GM12878 (cell line): ENCODE measurements around the gene GID8. TPM values are rescaled to one million over a fixed set of nuclear protein-coding genes. Genes with fewer than 3 reads are reported as not detected.

Experiments used
- ATAC-seq: fragments of 200-7000 bp; cut with Tn5 transposase; 3 replicates; pipeline ENCODE4 v1.9.1; 2020; ENCODE audit warnings: mild to moderate bottlenecking, moderate library complexity
- BruUV-seq: library from RNA; stranded (reverse); fragments of 400-500 nt; replicated peaks from 2 replicates; lab custom pipeline; 2021; lab: Mats Ljungman, UMichigan
- CTCF ChIA-PET: fragments of 300-600 bp; sonication (Branson Sonifier 250); formaldehyde crosslinking; extraction: SDS; loops from one replicate; lab custom pipeline; 2021; ENCODE audit warnings: inconsistent platforms; lab: Yijun Ruan, JAX
- POLR2A ChIA-PET: fragments of 350-600 bp; formaldehyde crosslinking; extraction: SDS; loops from one replicate; lab custom pipeline; 2021; ENCODE audit warnings: inconsistent platforms; lab: Charles Lee
- RAD21 ChIA-PET: fragments of 300-600 bp; sonication (Branson Sonifier 250); formaldehyde crosslinking; loops from one replicate; lab custom pipeline; 2023; ENCODE audit warnings: antibody characterized with exemption; ENCODE audit not compliant: unreplicated experiment; lab: Charles Lee
- SMC1A ChIA-PET: fragments of 300-600 bp; sonication (Branson Sonifier 250); formaldehyde crosslinking; loops from one replicate; lab custom pipeline; 2023; ENCODE audit not compliant: unreplicated experiment, uncharacterized antibody; lab: Charles Lee
- DNase-seq: peaks from one replicate; pipeline ENCODE4 v3.0.0-alpha.2; 2011; ENCODE audit warnings: low read depth, low spot score
- FAIRE-seq: peaks from 3 replicates; lab custom pipeline; 2011; peaks lifted over from hg19 to GRCh38; lab: Jason Lieb, UNC
- H2AFZ ChIP-seq: 2 replicates; pipeline ENCODE4 v1.6.0; 2011; ENCODE audit warnings: low read depth, low read length, control low read depth; ENCODE audit not compliant: control insufficient read depth
- H3K27ac ChIP-seq: 2 replicates; pipeline ENCODE4 v1.5.1; 2011; ENCODE audit warnings: control low read depth; ENCODE audit not compliant: control insufficient read depth, insufficient read depth
- H3K27me3 ChIP-seq, 2 experiments: replicated peaks in 1 of 2; 2 replicates each; pipeline versions ENCODE4 v1.6.0 to v1.6.1; 2011; ENCODE audit warnings: low read length in 1 of 2; ENCODE audit not compliant: control insufficient read depth in 2 of 2, insufficient read depth in 2 of 2
- H3K36me3 ChIP-seq, 2 experiments: 2 replicates each; pipeline ENCODE4 v1.5.1; 2011; ENCODE audit warnings: low read length in 1 of 2; ENCODE audit not compliant: control insufficient read depth in 2 of 2, insufficient read depth in 2 of 2
- H3K4me1 ChIP-seq: 2 replicates; pipeline ENCODE4 v1.6.1; 2011; ENCODE audit warnings: mild to moderate bottlenecking, low read length, moderate library complexity, mixed read lengths; ENCODE audit not compliant: control insufficient read depth, insufficient read depth
- H3K4me2 ChIP-seq: 2 replicates; pipeline ENCODE4 v1.6.0; 2011; ENCODE audit warnings: control low read depth; ENCODE audit not compliant: control insufficient read depth, insufficient read depth
- H3K4me3 ChIP-seq: fragments of 200-600 bp; sonication (generic); 2 replicates; pipeline ENCODE4 v1.5.1; 2016
- H3K79me2 ChIP-seq: 2 replicates; pipeline ENCODE4 v1.6.0; 2011; ENCODE audit warnings: low read length; ENCODE audit not compliant: control insufficient read depth, insufficient read depth
- H3K9ac ChIP-seq: 2 replicates; pipeline ENCODE4 v1.8.0; 2011; ENCODE audit warnings: low read length, control low read depth, mixed read lengths; ENCODE audit not compliant: control insufficient read depth, insufficient read depth
- H3K9me3 ChIP-seq: replicated peaks from 3 replicates; pipeline ENCODE4 v1.5.1; 2011; ENCODE audit warnings: mild to moderate bottlenecking, low read length; ENCODE audit not compliant: control insufficient read depth, insufficient read depth
- H4K20me1 ChIP-seq: 2 replicates; pipeline ENCODE4 v1.6.0; 2011; ENCODE audit not compliant: control insufficient read depth, insufficient read depth
- ATF7 ChIP-seq: fragments of 450-650 bp; IDR thresholded peaks from 2 replicates; pipeline ENCODE4 v1.6.1; 2016; ENCODE audit warnings: low read depth, mild to moderate bottlenecking
- EP300 ChIP-seq, 2 experiments: fragments of 150-350 bp in 1 of 2; IDR thresholded peaks; 2 replicates each; pipeline ENCODE4 v1.6.1; 2011 to 2012; ENCODE audit warnings: low read depth in 2 of 2, low read length in 2 of 2, borderline replicate concordance in 1 of 2, improper control_type of control experiment in 1 of 2, inconsistent platforms in 1 of 2; ENCODE audit not compliant: control insufficient read depth in 1 of 2
- KAT2A ChIP-seq: conservative IDR thresholded peaks from 2 replicates; pipeline ENCODE4 v1.6.1; 2011; ENCODE audit warnings: low read depth, low read length; ENCODE audit not compliant: control insufficient read depth
- NR2C1 ChIP-seq: fragments of 450-650 bp; IDR thresholded peaks from 2 replicates; pipeline ENCODE4 v1.6.1; 2017; ENCODE audit warnings: antibody characterized with exemption, mild to moderate bottlenecking, moderate library complexity
- NR2F1 ChIP-seq: fragments of 450-650 bp; conservative IDR thresholded peaks from 2 replicates; pipeline ENCODE4 v1.6.1; 2017; ENCODE audit warnings: mild to moderate bottlenecking
- RFX5 ChIP-seq: IDR thresholded peaks from 2 replicates; pipeline ENCODE4 v1.6.1; 2011; ENCODE audit warnings: low read depth, low read length, improper control_type of control experiment
- TCF7 ChIP-seq: IDR thresholded peaks from 2 replicates; pipeline ENCODE4 v1.6.1; 2014; ENCODE audit warnings: antibody characterized with exemption, borderline replicate concordance
- ZNF622 ChIP-seq: fragments of 450-650 bp; IDR thresholded peaks from 2 replicates; pipeline ENCODE4 v1.6.1; 2017; ENCODE audit warnings: mild to moderate bottlenecking, inconsistent platforms
- WGBS: methylation state at CpG from one replicate; pipeline ENCODE4 v1.1.6; 2016; ENCODE audit warnings: low lambda C conversion rate; ENCODE audit not compliant: insufficient replicate concordance, insufficient coverage; ENCODE audit errors: missing lambda C conversion rate; 5-methylcytosine and 5-hydroxymethylcytosine counted together
- in situ Hi-C: fragments of 300-500 bp; cut with MboI; formaldehyde crosslinking; loops from 9 replicates; pipeline ENCODE4 v1.14.3; 2018; ENCODE audit warnings: mixed read lengths
- intact Hi-C: fragments of 100-400 bp; cut with micrococcal nuclease; formaldehyde crosslinking; loops from one replicate; pipeline ENCODE4 v1.14.2; 2022; ENCODE audit not compliant: unreplicated experiment
- polyA plus RNA-seq, 11 experiments: library from polyadenylated mRNA; depleted of rRNA in 4 of 11; unstranded in 6 of 11; stranded (reverse) in 5 of 11; fragments of >200 nt; fragmentation: Nextera tagmentation in 4 of 11; fragmentation: Illumina TruSeq in 1 of 11; extraction: Ambion mirVana in 4 of 11; extraction: Trizol in 1 of 11; gene quantifications; 1 replicate in 1 of 11; 2 replicates in 10 of 11; pipeline versions ENCODE4 v1.2.1 to v1.2.3, GENCODE V29; 2011 to 2016; ENCODE audit warnings: inconsistent platforms in 2 of 11, missing spikeins in 2 of 11, low read depth in 1 of 11
- total RNA-seq, 4 experiments: library from RNA; depleted of rRNA in 3 of 4; stranded (reverse); fragments of >200 nt in 3 of 4; fragmentation: Illumina TruSeq in 1 of 4; extraction: Trizol in 1 of 4; gene quantifications; 2 replicates each; pipeline versions ENCODE4 v1.2.1 to v1.2.3, GENCODE V29; 2013 to 2021
- TF ChIP-seq, protein P1 (sequence below): fragments of 450-650 bp; IDR thresholded peaks from 2 replicates; pipeline ENCODE4 v1.6.1; 2016; ENCODE audit warnings: mild to moderate bottlenecking
- TF ChIP-seq, protein P2 (sequence below): fragments of 150-350 bp; IDR thresholded peaks from 2 replicates; pipeline ENCODE4 v1.6.1; 2014; ENCODE audit warnings: mild to moderate bottlenecking, low read depth, low read length
- TF ChIP-seq, protein P3 (sequence below): fragments of 450-650 bp; IDR thresholded peaks from 2 replicates; pipeline ENCODE4 v1.6.1; 2017; ENCODE audit warnings: mild to moderate bottlenecking

Gene GID8
- total and polyA plus RNA-seq, 10 of the 15 experiments (the other 5 are each of a cell fraction or from before 2014, with no cell fraction given), result 12.0 to 33.8 (median 22.2) TPM

DNA sequence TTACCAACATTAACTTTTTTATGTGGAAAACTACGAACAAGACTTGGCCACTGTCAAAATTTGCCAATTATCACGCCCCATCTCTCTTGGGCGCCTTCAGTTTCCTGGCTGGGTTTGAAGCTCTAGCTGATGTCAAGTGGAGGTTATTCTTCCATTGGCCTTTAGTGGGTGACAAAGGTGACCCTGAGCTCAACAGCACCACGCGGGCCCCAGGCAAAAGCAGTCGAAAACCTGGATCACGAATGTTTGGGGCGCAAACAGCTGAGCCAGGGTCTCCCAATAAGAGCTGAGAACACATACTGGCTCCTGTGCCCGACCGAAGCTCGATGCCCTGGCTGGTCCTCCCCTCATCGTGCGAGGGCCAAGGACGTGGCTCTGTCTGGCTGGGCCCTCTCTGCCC lies 41.4 kb downstream of the GID8 start:
- ChIA-PET CTCF (interaction anchor here (0.6 to 1.9 kb wide), 5 partner anchors 22 to 132 kb away, joined by 3 to 7 read pairs (median 3); no protein-coding TSS in a partner anchor), SMC1A (interaction anchor here (2.0 kb wide), 1 partner anchor 26 kb away, joined by 6 read pairs; no protein-coding TSS in a partner anchor), POLR2A (interaction anchor here (0.8 to 5.3 kb wide), 6 partner anchors 12 to 61 kb away, joined by 3 to 37 read pairs (median 6); no protein-coding TSS in a partner anchor), RAD21 (interaction anchor here (1.0 to 2.8 kb wide), 2 partner anchors 25 to 219 kb away, joined by 4 to 19 read pairs; no protein-coding TSS in a partner anchor)
- Histone ChIP-seq H3K9me3 (no peaks in the 10 kb centered on the region), H2AFZ (no peak overlapping the region), H3K4me1 (peaks cover 30% of the 10 kb centered on the region), H3K36me3 (no peaks in the 10 kb centered on the region), H3K4me3 (no peak overlapping the region), H3K27ac (no peak overlapping the region), H3K27me3 (peaks cover 0 to 15% of the 10 kb centered on the region in 2 experiments; a peak in 2 of 4 replicates), H3K79me2 (no peaks in the 10 kb centered on the region), H4K20me1 (peaks cover 6% of the 10 kb centered on the region; the same call in 1 of the 2 replicates), H3K9ac (no peak overlapping the region), H3K4me2 (no peak overlapping the region)
- FAIRE-seq (no peak), ATAC-seq (no peak), DNase-seq (no peak)
- TF ChIP-seq NR2C1, result no peak
- TF ChIP-seq, protein P1, sequence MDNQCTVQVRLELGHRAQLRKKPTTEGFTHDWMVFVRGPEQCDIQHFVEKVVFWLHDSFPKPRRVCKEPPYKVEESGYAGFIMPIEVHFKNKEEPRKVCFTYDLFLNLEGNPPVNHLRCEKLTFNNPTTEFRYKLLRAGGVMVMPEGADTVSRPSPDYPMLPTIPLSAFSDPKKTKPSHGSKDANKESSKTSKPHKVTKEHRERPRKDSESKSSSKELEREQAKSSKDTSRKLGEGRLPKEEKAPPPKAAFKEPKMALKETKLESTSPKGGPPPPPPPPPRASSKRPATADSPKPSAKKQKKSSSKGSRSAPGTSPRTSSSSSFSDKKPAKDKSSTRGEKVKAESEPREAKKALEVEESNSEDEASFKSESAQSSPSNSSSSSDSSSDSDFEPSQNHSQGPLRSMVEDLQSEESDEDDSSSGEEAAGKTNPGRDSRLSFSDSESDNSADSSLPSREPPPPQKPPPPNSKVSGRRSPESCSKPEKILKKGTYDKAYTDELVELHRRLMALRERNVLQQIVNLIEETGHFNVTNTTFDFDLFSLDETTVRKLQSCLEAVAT, result 0 out of 2 replicates have a peak, but pooled peaks have one; percentile 54
- TF ChIP-seq ZNF622, result no peak
- TF ChIP-seq NR2F1, result no peak
- no peak for TF ChIP-seq KAT2A
- TF ChIP-seq TCF7, result no peak
- TF ChIP-seq, protein P2, sequence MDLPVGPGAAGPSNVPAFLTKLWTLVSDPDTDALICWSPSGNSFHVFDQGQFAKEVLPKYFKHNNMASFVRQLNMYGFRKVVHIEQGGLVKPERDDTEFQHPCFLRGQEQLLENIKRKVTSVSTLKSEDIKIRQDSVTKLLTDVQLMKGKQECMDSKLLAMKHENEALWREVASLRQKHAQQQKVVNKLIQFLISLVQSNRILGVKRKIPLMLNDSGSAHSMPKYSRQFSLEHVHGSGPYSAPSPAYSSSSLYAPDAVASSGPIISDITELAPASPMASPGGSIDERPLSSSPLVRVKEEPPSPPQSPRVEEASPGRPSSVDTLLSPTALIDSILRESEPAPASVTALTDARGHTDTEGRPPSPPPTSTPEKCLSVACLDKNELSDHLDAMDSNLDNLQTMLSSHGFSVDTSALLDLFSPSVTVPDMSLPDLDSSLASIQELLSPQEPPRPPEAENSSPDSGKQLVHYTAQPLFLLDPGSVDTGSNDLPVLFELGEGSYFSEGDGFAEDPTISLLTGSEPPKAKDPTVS, result no peak
- TF ChIP-seq, protein P3, sequence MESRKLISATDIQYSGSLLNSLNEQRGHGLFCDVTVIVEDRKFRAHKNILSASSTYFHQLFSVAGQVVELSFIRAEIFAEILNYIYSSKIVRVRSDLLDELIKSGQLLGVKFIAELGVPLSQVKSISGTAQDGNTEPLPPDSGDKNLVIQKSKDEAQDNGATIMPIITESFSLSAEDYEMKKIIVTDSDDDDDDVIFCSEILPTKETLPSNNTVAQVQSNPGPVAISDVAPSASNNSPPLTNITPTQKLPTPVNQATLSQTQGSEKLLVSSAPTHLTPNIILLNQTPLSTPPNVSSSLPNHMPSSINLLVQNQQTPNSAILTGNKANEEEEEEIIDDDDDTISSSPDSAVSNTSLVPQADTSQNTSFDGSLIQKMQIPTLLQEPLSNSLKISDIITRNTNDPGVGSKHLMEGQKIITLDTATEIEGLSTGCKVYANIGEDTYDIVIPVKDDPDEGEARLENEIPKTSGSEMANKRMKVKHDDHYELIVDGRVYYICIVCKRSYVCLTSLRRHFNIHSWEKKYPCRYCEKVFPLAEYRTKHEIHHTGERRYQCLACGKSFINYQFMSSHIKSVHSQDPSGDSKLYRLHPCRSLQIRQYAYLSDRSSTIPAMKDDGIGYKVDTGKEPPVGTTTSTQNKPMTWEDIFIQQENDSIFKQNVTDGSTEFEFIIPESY, result peak; percentile 64; the same call in 1 of the 2 replicates
- no peak for TF ChIP-seq EP300 (IDR thresholded peaks at IDR 0.05; ENCODE audit: borderline replicate concordance in 1 of 2, control insufficient read depth in 1 of 2, low read depth in 2 of 2, low read length in 2 of 2)
- TF ChIP-seq RFX5, result no peak
- no peak for TF ChIP-seq ATF7
- 73% methylated on average over 14 of the region's 14 CpGs for WGBS
- intact Hi-C loops (no loop called here), in situ Hi-C loops (loop anchor here (5.0 kb wide), 1 partner anchor 33 kb away; no protein-coding TSS in a partner anchor)
- BruUV-seq, result no TSS peak
